ENCODE measurements around the gene DPF3. TPM values are rescaled to one million over a fixed set of nuclear protein-coding genes. Genes with fewer than 3 reads are reported as not detected.

The DPF3 gene
- total RNA-seq, 4 donors from 2014 or later: 0.39 to 3.4 (median 1.6) TPM

DNA sequence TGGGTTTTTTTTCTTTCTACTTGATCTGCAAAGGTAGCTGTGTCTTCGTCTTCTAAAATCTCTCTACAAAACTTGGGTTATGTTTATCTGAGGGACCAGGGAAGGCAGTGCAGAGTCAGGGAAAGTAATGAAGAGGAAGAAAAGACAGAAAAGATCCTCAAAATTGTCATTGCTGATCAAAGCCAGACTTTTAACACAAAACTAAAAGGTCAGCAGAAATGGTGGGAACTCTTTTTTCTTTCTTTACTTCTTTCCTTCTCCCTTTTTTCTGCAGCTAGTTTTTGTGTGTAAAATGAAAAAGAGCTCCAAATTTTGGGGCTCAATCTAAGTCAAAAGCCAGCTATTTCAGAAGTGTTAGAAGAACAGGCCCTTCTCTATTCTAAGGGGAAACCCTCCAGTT, 11.9 kb downstream of the DPF3 start:
- no peak for DNase-seq (ENCODE audit: low spot score in 2 of 2)
- TF ChIP-seq POLR2A (IDR thresholded peaks at IDR 0.05) (no peak), POLR2AphosphoS5 (IDR thresholded peaks at IDR 0.05) (no peak), EP300 (IDR thresholded peaks at IDR 0.05) (no peak)
- TF ChIP-seq, protein P1, sequence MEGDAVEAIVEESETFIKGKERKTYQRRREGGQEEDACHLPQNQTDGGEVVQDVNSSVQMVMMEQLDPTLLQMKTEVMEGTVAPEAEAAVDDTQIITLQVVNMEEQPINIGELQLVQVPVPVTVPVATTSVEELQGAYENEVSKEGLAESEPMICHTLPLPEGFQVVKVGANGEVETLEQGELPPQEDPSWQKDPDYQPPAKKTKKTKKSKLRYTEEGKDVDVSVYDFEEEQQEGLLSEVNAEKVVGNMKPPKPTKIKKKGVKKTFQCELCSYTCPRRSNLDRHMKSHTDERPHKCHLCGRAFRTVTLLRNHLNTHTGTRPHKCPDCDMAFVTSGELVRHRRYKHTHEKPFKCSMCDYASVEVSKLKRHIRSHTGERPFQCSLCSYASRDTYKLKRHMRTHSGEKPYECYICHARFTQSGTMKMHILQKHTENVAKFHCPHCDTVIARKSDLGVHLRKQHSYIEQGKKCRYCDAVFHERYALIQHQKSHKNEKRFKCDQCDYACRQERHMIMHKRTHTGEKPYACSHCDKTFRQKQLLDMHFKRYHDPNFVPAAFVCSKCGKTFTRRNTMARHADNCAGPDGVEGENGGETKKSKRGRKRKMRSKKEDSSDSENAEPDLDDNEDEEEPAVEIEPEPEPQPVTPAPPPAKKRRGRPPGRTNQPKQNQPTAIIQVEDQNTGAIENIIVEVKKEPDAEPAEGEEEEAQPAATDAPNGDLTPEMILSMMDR (IDR thresholded peaks at IDR 0.05): no peak
- H3K4me1 ChIP-seq: no peaks in the 10 kb centered on the region

DNA sequence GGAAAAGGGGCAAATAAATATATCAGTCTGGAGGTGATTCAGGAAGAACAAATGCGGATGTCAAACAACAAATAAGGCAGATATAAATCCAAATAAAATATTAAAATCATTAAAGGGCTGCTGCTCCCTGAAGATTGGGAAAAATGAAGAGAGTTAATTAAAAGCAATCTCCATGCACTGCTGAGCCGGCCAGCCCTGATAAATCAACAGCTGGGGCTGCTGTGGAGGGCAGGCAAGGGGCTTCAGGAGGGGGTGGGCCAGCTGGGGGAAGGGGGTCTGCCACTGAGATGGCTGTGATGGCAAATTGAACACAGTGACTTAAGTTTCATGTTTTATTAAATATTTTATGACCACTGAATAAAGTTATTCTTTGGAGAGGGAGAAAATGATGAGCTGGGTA, 12.4 kb downstream of the DPF3 start:
- whole genome bisulfite sequencing: 62% methylated on average over 2 of the region's 2 CpGs
- DNase-seq (ENCODE audit: low spot score in 2 of 2): no peak
- TF ChIP-seq POLR2AphosphoS5 (IDR thresholded peaks at IDR 0.05): no peak
- no peak for TF ChIP-seq POLR2A (IDR thresholded peaks at IDR 0.05)
- TF ChIP-seq, protein P1 (IDR thresholded peaks at IDR 0.05): no peak
- no peak for TF ChIP-seq EP300 (IDR thresholded peaks at IDR 0.05)

More for the DNA sequence above, 11.9 kb downstream of the DPF3 start:
- no peak overlapping the region for H3K27ac ChIP-seq
- no peaks in the 10 kb centered on the region for H3K9me3 ChIP-seq
- H3K4me3 ChIP-seq: no peak overlapping the region
- no peaks in the 10 kb centered on the region for H3K36me3 ChIP-seq
- H3K27me3 ChIP-seq: no peaks in the 10 kb centered on the region
- 95% methylated on average over 1 of the region's 1 CpG for WGBS

DNA sequence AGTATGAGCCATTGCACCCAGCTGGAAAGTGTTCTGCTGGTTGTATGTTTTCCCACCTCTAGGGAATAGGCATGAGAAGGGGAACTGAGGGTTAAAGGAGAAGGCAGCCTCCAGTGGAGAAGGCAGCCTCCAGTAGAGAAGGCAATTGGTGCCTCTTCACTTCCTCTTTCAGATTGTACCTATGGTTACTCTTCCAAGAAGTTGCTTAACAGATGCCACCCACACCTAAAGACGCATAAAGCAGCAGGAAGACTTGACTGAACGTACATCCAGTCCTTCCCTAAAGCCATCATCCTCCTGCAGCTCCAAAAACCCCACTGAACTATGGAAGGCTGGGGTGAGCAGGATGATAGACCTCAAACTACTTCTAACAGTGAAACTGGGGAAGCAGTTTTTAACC, 13.1 kb downstream of the DPF3 start:
- WGBS: 83% methylated on average over 2 of the region's 2 CpGs
- DNase-seq (ENCODE audit: low spot score in 2 of 2): no peak
- no peak overlapping the region for H3K4me3 ChIP-seq
- no peaks in the 10 kb centered on the region for H3K36me3 ChIP-seq
- H3K4me1 ChIP-seq: no peaks in the 10 kb centered on the region
- no peak overlapping the region for H3K27ac ChIP-seq
- H3K27me3 ChIP-seq: no peaks in the 10 kb centered on the region
- no peaks in the 10 kb centered on the region for H3K9me3 ChIP-seq
- no peak for TF ChIP-seq EP300 (IDR thresholded peaks at IDR 0.05)
- TF ChIP-seq POLR2A (IDR thresholded peaks at IDR 0.05): no peak
- TF ChIP-seq POLR2AphosphoS5 (IDR thresholded peaks at IDR 0.05): no peak
- TF ChIP-seq, protein P1 (IDR thresholded peaks at IDR 0.05): no peak

More for the DNA sequence above, 12.4 kb downstream of the DPF3 start:
- Histone ChIP-seq H3K36me3 (no peaks in the 10 kb centered on the region), H3K9me3 (no peaks in the 10 kb centered on the region), H3K27me3 (no peaks in the 10 kb centered on the region), H3K4me1 (no peaks in the 10 kb centered on the region), H3K4me3 (no peak overlapping the region), H3K27ac (no peak overlapping the region)

DNA sequence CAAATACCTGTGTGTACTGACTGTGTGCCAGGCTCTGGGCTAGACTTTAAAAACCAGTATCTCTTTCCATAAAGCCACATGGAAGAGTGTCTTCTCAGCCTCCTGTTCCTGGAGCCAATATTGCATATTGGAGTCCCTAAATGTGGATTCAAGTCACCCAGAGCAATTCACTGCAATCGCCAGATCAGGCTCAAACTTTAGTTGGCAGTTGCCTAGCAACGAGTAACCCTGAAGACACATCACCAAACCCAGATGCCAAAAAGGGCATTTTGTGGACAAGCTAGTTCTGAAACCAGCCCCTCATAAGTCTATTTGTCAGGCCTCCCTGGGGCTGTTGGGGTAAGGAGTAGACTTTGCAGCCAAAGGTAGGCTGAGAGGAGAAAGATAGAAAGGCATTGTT, 13.7 kb downstream of the DPF3 start:
- TF ChIP-seq EP300 (IDR thresholded peaks at IDR 0.05): no peak
- TF ChIP-seq POLR2AphosphoS5 (IDR thresholded peaks at IDR 0.05): no peak
- TF ChIP-seq POLR2A (IDR thresholded peaks at IDR 0.05): no peak
- TF ChIP-seq, protein P1 (IDR thresholded peaks at IDR 0.05): no peak
- Histone ChIP-seq H3K36me3 (no peaks in the 10 kb centered on the region), H3K27me3 (no peaks in the 10 kb centered on the region), H3K4me3 (no peak overlapping the region), H3K4me1 (no peaks in the 10 kb centered on the region), H3K9me3 (no peaks in the 10 kb centered on the region), H3K27ac (no peak overlapping the region)
- DNase-seq (ENCODE audit: low spot score in 2 of 2): no peak
- 73% methylated on average over 2 of the region's 2 CpGs for WGBS

DNA sequence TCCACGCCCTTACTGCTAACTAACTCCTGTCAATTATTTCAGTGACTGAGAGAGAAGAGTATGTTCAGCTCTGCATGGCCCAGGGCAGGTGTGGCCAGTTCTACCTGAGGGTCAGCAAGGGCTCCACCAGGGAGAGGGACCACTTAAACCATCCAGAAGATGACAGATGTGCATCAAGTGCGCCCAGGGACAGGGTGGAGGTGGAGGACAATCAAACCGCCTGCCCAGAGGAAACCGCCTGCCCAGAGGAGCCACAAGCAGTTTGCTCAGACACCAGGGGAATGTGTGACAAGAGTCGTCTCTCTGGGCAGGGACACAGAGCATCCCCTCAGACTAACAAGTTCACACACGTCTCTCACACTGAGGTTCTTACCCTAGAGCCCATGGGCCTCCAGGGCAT, 14.5 kb downstream of the DPF3 start:
- 88% methylated on average over 6 of the region's 6 CpGs for WGBS
- Histone ChIP-seq H3K4me3 (no peak overlapping the region), H3K36me3 (no peaks in the 10 kb centered on the region), H3K27ac (no peak overlapping the region), H3K27me3 (no peaks in the 10 kb centered on the region), H3K9me3 (no peaks in the 10 kb centered on the region), H3K4me1 (no peaks in the 10 kb centered on the region)
- DNase-seq (ENCODE audit: low spot score in 2 of 2): no peak
- no peak for TF ChIP-seq EP300 (IDR thresholded peaks at IDR 0.05)
- no peak for TF ChIP-seq POLR2A (IDR thresholded peaks at IDR 0.05)
- TF ChIP-seq POLR2AphosphoS5 (IDR thresholded peaks at IDR 0.05): no peak
- TF ChIP-seq, protein P1 (IDR thresholded peaks at IDR 0.05): no peak

All from suprapubic skin (tissue), 4 donors.